ENCODE results near the gene CEPT1. TPM values are rescaled to one million over a fixed set of nuclear protein-coding genes. Genes with fewer than 3 reads are reported as not detected.
A peak's percentile ranks its signal among the peaks of the same experiment; 100 is the strongest.
"Not testable (repeated sequence)": the region's sequence is repeated elsewhere in the genome, so short reads cannot be mapped to it uniquely, and the experiment has no call there.

CEPT1 gene
- total RNA-seq (35.7 TPM), polyA plus RNA-seq (ENCODE audit: insufficient read depth, low read depth, low replicate concordance) (19.2 TPM)
- long read RNA-seq, donor 1 = 0 reads
- long read RNA-seq, donor 2, full-length matches to known transcripts = 2 of 27 reads
- long read RNA-seq, donor 2, partial matches to known transcripts = 20 of 27 reads
- long read RNA-seq, donor 2, other reads (novel, unspliced or antisense) = 5 of 27 reads
- long read RNA-seq, donor 3, full-length matches to known transcripts = 10 of 10 reads
- long read RNA-seq, donor 3, partial matches to known transcripts = 0 of 10 reads
- long read RNA-seq, donor 3, other reads (novel, unspliced or antisense) = 0 of 10 reads
- long read RNA-seq, donor 4, partial matches to known transcripts = 0 of 2 reads
- long read RNA-seq, donor 4, other reads (novel, unspliced or antisense) = 0 of 2 reads
- long read RNA-seq, donor 5 = 0 reads
- long read RNA-seq, donor 6, full-length matches to known transcripts = 11 of 81 reads
- long read RNA-seq, donor 6, partial matches to known transcripts = 54 of 81 reads
- long read RNA-seq, donor 6, other reads (novel, unspliced or antisense) = 16 of 81 reads
- long read RNA-seq, donor 7, full-length matches to known transcripts = 11 of 13 reads
- long read RNA-seq, donor 7, partial matches to known transcripts = 0 of 13 reads
- long read RNA-seq, donor 7, other reads (novel, unspliced or antisense) = 2 of 13 reads
- long read RNA-seq, donor 8, partial matches to known transcripts = 0 of 3 reads
- long read RNA-seq, donor 8, other reads (novel, unspliced or antisense) = 0 of 3 reads
- long read RNA-seq, donor 9, full-length matches to known transcripts = 2 of 7 reads
- long read RNA-seq, donor 9, partial matches to known transcripts = 5 of 7 reads
- long read RNA-seq, donor 9, other reads (novel, unspliced or antisense) = 0 of 7 reads
- long read RNA-seq, donor 10, partial matches to known transcripts = 0 of 4 reads
- long read RNA-seq, donor 10, other reads (novel, unspliced or antisense) = 0 of 4 reads

- intact Hi-C loops (cut with DNase I) = no loop called here
- peak within 1 kb of the TSS; percentile 84 to 98 (median 96) for H3K4me3 ChIP-seq (ENCODE audit: low read length in 3 of 3)
- no peak for TF ChIP-seq CTCF (IDR thresholded peaks at IDR 0.05; ENCODE audit: borderline replicate concordance, extremely low read depth, insufficient read depth)
- peak within 1 kb of the TSS; percentile 90 to 96 for H3K27ac ChIP-seq (ENCODE audit: low read depth in 2 of 2, low read length in 2 of 2)
- DNase-seq (peak; percentile 95 to 99 (median 97)), FAIRE-seq (no peak)
- peak within 1 kb of the TSS; percentile 82 to 92 (median 86) for H3K9ac ChIP-seq (ENCODE audit: low read length in 3 of 3)
- no peaks in the 10 kb centered on the region for H3K9me3 ChIP-seq (ENCODE audit: control insufficient read depth in 2 of 3, insufficient read depth in 1 of 3, low read length in 3 of 3)
- H3K36me3 ChIP-seq (ENCODE audit: control insufficient read depth in 2 of 3, insufficient read depth in 3 of 3, low read length in 3 of 3) = no peaks in the 10 kb centered on the region
- peaks cover 0 to 8% (median 4%) of the 10 kb centered on the region in 3 donors for H3K4me1 ChIP-seq (ENCODE audit: control insufficient read depth in 2 of 3, insufficient read depth in 2 of 3, low read depth in 1 of 3, low read length in 3 of 3)
- no peaks in the 10 kb centered on the region for H3K27me3 ChIP-seq (ENCODE audit: control insufficient read depth, insufficient read depth, low read length)
Observed at GRCh38 chr1:111139956-111140679, at the start of gene CEPT1, which contains the start of gene DRAM2. CEPT1 (plus strand) TSS chr1:111140223; CDS start chr1:111147715, 7,492 bp downstream. DRAM2 (minus strand) TSS chr1:111140093; CDS start chr1:111131554, 8,539 bp downstream.

DNA sequence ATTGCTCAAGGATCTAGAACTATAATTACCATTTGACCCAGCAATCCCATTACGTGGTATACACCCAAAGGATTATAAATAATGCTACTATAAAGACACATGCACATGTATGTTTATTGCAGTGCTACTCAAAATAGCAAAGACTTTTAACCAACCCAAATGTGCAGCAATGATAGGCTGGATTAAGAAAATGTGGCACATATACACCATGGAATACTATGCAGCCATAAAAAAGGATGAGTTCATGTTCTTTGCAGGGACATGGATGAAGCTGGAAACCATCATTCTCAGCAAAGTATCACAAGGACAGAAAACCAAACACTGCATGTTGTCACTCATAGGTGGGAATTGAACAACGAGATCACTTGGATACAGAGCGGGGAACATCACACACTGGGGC lies 44.6 kb upstream of the CEPT1 start:
- DNase-seq; H3K9ac ChIP-seq (ENCODE audit: low read length in 3 of 3); H3K4me1 ChIP-seq (ENCODE audit: control insufficient read depth in 2 of 3, insufficient read depth in 2 of 3, low read depth in 1 of 3, low read length in 3 of 3); intact Hi-C loops (cut with DNase I); H3K27me3 ChIP-seq (ENCODE audit: control insufficient read depth, insufficient read depth, low read length); FAIRE-seq; H3K4me3 ChIP-seq (ENCODE audit: low read length in 3 of 3); H3K36me3 ChIP-seq (ENCODE audit: control insufficient read depth in 2 of 3, insufficient read depth in 3 of 3, low read length in 3 of 3); H3K27ac ChIP-seq (ENCODE audit: low read depth in 2 of 2, low read length in 2 of 2): not testable (repeated sequence)
- peaks cover 0 to 32% (median 6%) of the 10 kb centered on the region in 3 donors for H3K9me3 ChIP-seq (ENCODE audit: control insufficient read depth in 2 of 3, insufficient read depth in 1 of 3, low read length in 3 of 3)

DNA sequence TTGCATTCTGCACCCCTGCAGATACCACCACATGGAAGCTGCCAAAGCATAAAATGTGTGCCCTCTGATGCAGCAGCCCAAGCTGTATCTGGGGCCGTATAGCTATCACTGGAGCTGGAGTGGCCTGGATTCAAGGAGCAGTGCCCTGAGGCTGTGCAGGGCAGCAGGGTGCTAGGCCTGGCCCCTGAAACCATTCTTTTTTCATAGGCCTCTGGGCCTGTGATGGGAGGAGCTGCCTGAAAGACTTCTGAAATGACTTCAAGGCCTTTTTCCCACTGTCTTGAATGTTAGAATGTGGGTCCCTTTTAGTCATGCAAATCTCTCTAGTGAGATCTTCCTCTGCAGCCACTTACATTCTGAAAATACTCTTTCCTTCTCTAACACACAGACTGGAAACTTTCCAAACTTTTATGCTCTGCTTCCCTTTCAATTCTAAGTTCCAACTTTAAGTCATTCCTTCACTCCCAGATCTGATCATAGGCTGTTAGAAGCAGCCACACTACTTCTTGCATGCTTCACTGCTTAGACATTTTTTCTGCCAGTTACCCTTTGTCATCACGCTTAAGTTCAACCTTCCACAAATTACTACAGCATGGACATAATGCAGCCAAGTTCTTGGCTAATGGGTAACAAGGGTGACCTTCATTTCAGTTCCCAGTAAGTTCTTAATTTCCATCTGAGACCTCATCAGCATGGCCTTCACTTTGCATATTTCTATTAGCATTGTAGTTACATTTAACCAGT lies 42.5 kb upstream of the CEPT1 start:
- TF ChIP-seq CTCF (IDR thresholded peaks at IDR 0.05; ENCODE audit: borderline replicate concordance, extremely low read depth, insufficient read depth) = no peak
- H3K27me3 ChIP-seq (ENCODE audit: control insufficient read depth, insufficient read depth, low read length) = no peaks in the 10 kb centered on the region
- intact Hi-C loops (cut with DNase I) = no loop called here
- no peak overlapping the region for H3K4me3 ChIP-seq (ENCODE audit: low read length in 3 of 3)
- H3K9me3 ChIP-seq (ENCODE audit: control insufficient read depth in 2 of 3, insufficient read depth in 1 of 3, low read length in 3 of 3) = peaks cover 0 to 42% (median 6%) of the 10 kb centered on the region in 3 donors
- H3K36me3 ChIP-seq (ENCODE audit: control insufficient read depth in 2 of 3, insufficient read depth in 3 of 3, low read length in 3 of 3) = no peaks in the 10 kb centered on the region
- DNase-seq = no peak
- no peaks in the 10 kb centered on the region for H3K4me1 ChIP-seq (ENCODE audit: control insufficient read depth in 2 of 3, insufficient read depth in 2 of 3, low read depth in 1 of 3, low read length in 3 of 3)
- FAIRE-seq = no peak
- H3K9ac ChIP-seq (ENCODE audit: low read length in 3 of 3) = no peak overlapping the region
- H3K27ac ChIP-seq (ENCODE audit: low read depth in 2 of 2, low read length in 2 of 2) = no peak overlapping the region
